Forelimb muscle (tissue), 1 donor: ENCODE results near the gene CAMK1D. TPM values are rescaled to one million over a fixed set of nuclear protein-coding genes. Genes with fewer than 3 reads are reported as not detected.

Experiments
- DNase-seq: peaks from one replicate; pipeline ENCODE4 v3.0.0-alpha.2; 2013; ENCODE audit warnings: low read depth
- polyA plus RNA-seq: library from polyadenylated mRNA; unstranded; fragments of 120-200 nt; gene quantifications from one replicate; pipeline ENCODE4 v1.2.1, GENCODE V29; 2013; ENCODE audit not compliant: insufficient read length

Gene CAMK1D
- polyA plus RNA-seq, 1 donor, result 3.6 TPM

GRCh38 chr10:12465385-12466136 lies 116.2 kb downstream of the CAMK1D start:
- DNase-seq, result no peak

GRCh38 chr10:12466704-12467305 lies 117.5 kb downstream of the CAMK1D start:
- no peak for DNase-seq

- no peak for DNase-seq
Measured at GRCh38 chr10:12469345-12469744, 120.0 kb downstream of the CAMK1D start.

GRCh38 chr10:12470719-12471118 lies 121.4 kb downstream of the CAMK1D start:
- DNase-seq, result no peak

- no peak for DNase-seq
Measured at GRCh38 chr10:12471135-12471534, 121.8 kb downstream of the CAMK1D start.

- DNase-seq, result no peak
Measured at GRCh38 chr10:12473491-12473890, 124.1 kb downstream of the CAMK1D start.

GRCh38 chr10:12474727-12475412 lies 125.5 kb downstream of the CAMK1D start:
- no peak for DNase-seq

- DNase-seq, result no peak
Measured at GRCh38 chr10:12476656-12477055, 127.3 kb downstream of the CAMK1D start.

GRCh38 chr10:12479437-12479844 lies 130.1 kb downstream of the CAMK1D start:
- DNase-seq, result no peak

GRCh38 chr10:12479924-12480323 lies 130.6 kb downstream of the CAMK1D start:
- DNase-seq, result no peak

GRCh38 chr10:12480440-12480839 lies 131.1 kb downstream of the CAMK1D start:
- no peak for DNase-seq

GRCh38 chr10:12481924-12482323 lies 132.6 kb downstream of the CAMK1D start:
- DNase-seq, result no peak

- DNase-seq, result no peak
Measured at GRCh38 chr10:12482587-12482986, 133.2 kb downstream of the CAMK1D start.

GRCh38 chr10:12484002-12484918 lies 134.9 kb downstream of the CAMK1D start:
- DNase-seq, result no peak

GRCh38 chr10:12484941-12485805 lies 135.8 kb downstream of the CAMK1D start:
- DNase-seq, result no peak

GRCh38 chr10:12487366-12487765 lies 138.0 kb downstream of the CAMK1D start:
- no peak for DNase-seq

GRCh38 chr10:12488626-12489025 lies 139.3 kb downstream of the CAMK1D start:
- DNase-seq, result no peak

- DNase-seq, result no peak
Measured at GRCh38 chr10:12489357-12489756, 140.0 kb downstream of the CAMK1D start.

GRCh38 chr10:12489806-12490205 lies 140.5 kb downstream of the CAMK1D start:
- no peak for DNase-seq

GRCh38 chr10:12490963-12491362 lies 141.6 kb downstream of the CAMK1D start:
- no peak for DNase-seq

- no peak for DNase-seq
Measured at GRCh38 chr10:12491491-12491890, 142.1 kb downstream of the CAMK1D start.
